ENCODE data around the gene SCAF1. TPM values are rescaled to one million over a fixed set of nuclear protein-coding genes. Genes with fewer than 3 reads are reported as not detected.

The SCAF1 gene
- total RNA-seq, 2 donors from 2014 or later: 14.3 to 22.3 TPM

DNA sequence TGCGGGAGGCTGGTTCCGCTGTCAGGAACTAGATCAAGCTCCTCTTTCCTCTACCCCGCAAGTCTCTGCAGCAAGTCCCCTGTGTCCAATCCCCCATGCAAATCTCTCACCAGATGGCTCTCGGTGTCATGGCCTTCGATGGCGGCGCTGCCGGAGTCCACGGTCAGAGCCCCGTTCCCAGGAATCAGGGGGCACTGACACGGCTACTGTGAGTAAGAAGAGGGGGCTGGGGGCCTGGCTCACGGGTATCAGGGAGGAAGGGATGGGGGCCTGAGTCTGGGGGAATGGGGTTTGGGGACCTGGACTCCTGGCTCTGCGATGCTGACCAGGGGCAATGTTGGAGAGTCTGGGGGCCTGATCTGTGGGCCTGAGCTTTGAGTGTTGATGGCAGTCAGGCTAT lies 4.0 kb downstream of the SCAF1 start:
- Histone ChIP-seq H3K9me3 (no peaks in the 10 kb centered on the region), H3K4me3 (no peak overlapping the region), H3K27ac (no peak overlapping the region), H3K27me3 (no peaks in the 10 kb centered on the region), H3K36me3 (peaks cover 39% of the 10 kb centered on the region), H3K4me1 (peaks cover 0 to 38% of the 10 kb centered on the region in 2 donors)
- no peak for DNase-seq (ENCODE audit: low spot score)
- TF ChIP-seq, protein P1, sequence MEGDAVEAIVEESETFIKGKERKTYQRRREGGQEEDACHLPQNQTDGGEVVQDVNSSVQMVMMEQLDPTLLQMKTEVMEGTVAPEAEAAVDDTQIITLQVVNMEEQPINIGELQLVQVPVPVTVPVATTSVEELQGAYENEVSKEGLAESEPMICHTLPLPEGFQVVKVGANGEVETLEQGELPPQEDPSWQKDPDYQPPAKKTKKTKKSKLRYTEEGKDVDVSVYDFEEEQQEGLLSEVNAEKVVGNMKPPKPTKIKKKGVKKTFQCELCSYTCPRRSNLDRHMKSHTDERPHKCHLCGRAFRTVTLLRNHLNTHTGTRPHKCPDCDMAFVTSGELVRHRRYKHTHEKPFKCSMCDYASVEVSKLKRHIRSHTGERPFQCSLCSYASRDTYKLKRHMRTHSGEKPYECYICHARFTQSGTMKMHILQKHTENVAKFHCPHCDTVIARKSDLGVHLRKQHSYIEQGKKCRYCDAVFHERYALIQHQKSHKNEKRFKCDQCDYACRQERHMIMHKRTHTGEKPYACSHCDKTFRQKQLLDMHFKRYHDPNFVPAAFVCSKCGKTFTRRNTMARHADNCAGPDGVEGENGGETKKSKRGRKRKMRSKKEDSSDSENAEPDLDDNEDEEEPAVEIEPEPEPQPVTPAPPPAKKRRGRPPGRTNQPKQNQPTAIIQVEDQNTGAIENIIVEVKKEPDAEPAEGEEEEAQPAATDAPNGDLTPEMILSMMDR (IDR thresholded peaks at IDR 0.05): no peak

DNA sequence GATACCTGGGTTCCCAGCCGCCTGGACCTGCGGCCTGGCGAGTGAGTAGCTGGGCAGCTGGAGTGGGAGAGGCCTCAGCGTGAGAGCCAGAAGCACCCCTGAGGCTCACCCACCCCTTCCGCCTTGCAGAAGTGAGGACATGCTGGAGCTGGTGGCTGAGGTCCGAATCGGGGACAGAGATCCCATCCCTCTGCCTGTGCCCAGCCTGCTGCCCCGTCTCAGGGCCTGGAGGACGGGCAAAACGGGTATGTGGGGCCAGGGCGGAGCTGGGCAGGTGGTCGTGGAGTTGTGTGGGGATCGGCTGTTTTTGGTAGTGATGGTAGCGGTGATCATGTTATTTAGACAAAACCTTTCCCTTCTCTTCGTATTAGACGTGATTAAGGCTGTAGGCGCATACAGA lies 4.6 kb downstream of the SCAF1 start:
- Histone ChIP-seq H3K9me3 (no peaks in the 10 kb centered on the region), H3K27me3 (no peaks in the 10 kb centered on the region), H3K27ac (no peak overlapping the region), H3K4me1 (peaks cover 0 to 32% of the 10 kb centered on the region in 2 donors), H3K4me3 (no peak overlapping the region), H3K36me3 (peaks cover 44% of the 10 kb centered on the region)
- TF ChIP-seq, protein P1 (IDR thresholded peaks at IDR 0.05): no peak
- no peak for DNase-seq (ENCODE audit: low spot score)

DNA sequence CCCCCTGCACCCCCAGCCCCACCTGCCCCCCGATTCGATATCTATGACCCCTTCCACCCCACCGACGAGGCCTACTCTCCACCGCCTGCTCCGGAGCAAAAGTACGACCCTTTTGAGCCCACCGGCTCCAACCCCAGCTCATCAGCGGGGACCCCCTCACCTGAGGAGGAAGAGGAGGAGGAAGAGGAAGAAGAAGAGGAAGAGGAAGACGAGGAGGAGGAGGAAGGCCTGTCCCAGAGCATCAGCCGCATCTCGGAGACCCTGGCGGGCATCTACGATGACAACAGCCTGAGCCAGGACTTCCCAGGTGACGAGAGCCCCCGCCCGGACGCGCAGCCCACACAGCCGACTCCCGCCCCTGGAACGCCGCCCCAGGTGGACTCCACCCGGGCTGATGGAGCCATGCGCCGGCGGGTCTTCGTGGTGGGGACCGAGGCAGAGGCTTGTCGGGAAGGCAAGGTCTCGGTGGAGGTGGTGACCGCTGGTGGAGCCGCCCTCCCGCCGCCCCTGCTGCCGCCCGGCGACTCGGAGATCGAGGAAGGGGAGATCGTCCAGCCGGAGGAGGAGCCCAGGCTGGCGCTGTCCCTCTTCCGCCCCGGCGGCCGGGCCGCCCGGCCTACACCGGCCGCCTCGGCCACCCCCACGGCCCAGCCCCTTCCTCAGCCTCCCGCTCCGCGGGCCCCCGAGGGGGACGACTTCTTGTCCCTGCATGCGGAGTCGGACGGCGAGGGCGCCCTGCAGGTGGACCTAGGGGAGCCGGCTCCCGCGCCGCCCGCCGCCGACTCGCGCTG lies 9.2 kb downstream of the SCAF1 start:
- no peaks in the 10 kb centered on the region for H3K4me1 ChIP-seq
- H3K36me3 ChIP-seq: peaks cover 82% of the 10 kb centered on the region
- DNase-seq (ENCODE audit: low spot score): no peak
- TF ChIP-seq, protein P1 (IDR thresholded peaks at IDR 0.05): no peak
- no peak overlapping the region for H3K27ac ChIP-seq
- H3K4me3 ChIP-seq: no peak overlapping the region
- H3K27me3 ChIP-seq: no peaks in the 10 kb centered on the region
- no peaks in the 10 kb centered on the region for H3K9me3 ChIP-seq

DNA sequence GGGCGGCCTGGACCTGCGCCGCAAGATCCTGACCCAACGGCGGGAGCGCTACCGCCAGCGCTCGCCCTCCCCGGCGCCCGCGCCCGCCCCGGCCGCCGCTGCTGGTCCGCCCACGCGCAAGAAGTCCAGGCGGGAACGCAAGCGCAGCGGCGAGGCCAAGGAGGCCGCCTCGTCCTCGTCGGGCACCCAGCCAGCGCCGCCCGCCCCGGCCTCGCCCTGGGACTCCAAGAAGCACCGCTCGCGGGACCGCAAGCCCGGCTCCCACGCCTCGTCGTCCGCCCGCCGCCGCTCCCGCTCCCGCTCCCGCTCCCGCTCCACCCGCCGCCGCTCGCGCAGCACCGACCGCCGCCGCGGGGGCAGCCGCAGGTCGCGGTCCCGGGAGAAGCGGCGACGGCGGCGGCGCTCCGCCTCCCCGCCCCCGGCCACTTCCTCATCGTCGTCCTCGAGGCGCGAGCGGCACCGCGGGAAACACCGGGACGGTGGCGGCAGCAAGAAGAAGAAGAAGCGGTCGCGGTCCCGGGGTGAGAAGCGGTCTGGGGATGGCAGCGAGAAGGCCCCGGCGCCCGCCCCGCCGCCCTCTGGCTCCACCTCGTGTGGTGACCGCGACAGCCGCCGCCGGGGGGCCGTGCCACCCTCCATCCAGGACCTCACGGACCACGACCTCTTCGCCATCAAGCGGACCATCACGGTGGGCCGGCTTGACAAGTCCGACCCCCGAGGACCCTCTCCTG lies 10.0 kb downstream of the SCAF1 start:
- H3K27ac ChIP-seq: no peak overlapping the region
- H3K4me1 ChIP-seq: no peaks in the 10 kb centered on the region
- H3K36me3 ChIP-seq: peaks cover 82% of the 10 kb centered on the region
- H3K27me3 ChIP-seq: no peaks in the 10 kb centered on the region
- TF ChIP-seq, protein P1 (IDR thresholded peaks at IDR 0.05): no peak
- no peak overlapping the region for H3K4me3 ChIP-seq
- no peaks in the 10 kb centered on the region for H3K9me3 ChIP-seq
- no peak for DNase-seq (ENCODE audit: low spot score)

DNA sequence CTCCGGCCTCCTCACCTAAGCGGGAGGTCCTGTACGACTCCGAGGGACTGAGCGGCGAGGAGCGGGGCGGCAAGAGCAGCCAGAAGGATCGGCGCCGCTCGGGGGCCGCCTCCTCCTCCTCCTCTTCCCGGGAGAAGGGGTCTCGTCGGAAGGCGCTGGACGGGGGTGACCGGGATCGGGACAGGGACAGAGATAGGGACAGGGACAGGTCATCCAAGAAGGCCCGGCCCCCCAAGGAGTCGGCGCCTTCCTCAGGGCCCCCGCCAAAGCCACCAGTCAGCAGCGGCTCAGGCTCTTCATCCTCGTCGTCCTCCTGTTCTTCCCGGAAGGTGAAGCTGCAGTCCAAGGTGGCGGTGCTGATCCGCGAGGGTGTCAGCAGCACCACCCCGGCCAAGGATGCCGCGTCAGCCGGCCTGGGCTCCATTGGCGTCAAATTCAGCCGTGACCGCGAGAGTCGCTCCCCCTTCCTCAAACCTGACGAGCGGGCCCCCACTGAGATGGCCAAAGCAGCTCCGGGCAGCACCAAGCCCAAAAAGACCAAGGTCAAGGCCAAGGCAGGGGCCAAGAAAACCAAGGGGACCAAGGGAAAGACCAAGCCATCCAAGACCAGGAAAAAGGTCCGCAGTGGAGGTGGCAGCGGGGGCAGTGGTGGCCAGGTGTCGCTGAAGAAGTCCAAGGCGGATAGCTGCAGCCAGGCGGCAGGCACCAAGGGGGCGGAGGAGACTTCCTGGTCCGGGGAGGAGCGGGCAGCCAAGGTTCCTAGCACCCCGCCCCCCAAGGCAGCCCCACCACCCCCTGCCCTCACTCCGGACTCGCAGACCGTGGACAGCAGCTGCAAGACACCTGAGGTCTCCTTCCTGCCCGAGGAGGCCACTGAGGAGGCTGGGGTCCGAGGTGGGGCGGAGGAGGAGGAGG lies 10.8 kb downstream of the SCAF1 start:
- no peak for DNase-seq (ENCODE audit: low spot score)
- Histone ChIP-seq H3K36me3 (peaks cover 82% of the 10 kb centered on the region), H3K9me3 (no peaks in the 10 kb centered on the region), H3K4me1 (no peaks in the 10 kb centered on the region), H3K27me3 (no peaks in the 10 kb centered on the region), H3K4me3 (no peak overlapping the region), H3K27ac (no peak overlapping the region)
- TF ChIP-seq, protein P1 (IDR thresholded peaks at IDR 0.05): no peak

Measured in right atrium auricular region (tissue), 2 donors.